H1 (cell line): ENCODE data around the gene WDR7. TPM values are rescaled to one million over a fixed set of nuclear protein-coding genes. Genes with fewer than 3 reads are reported as not detected.

ENCODE experiments used
- CTCF ChIA-PET: fragments of 300-600 bp; sonication (Branson Sonifier 250); formaldehyde crosslinking; loops from one replicate; lab custom pipeline; 2021; ENCODE audit not compliant: partially characterized antibody; lab: Charles Lee
- POLR2A ChIA-PET: fragments of 300-600 bp; sonication (Branson Sonifier 250); formaldehyde crosslinking; loops from one replicate; lab custom pipeline; 2021; ENCODE audit warnings: inconsistent platforms; ENCODE audit not compliant: partially characterized antibody; lab: Charles Lee
- DNase-seq, 2 experiments: peaks; one replicate each; pipeline versions ENCODE4 v3.0.0 to v3.0.0-alpha.2; 2010 to 2022; ENCODE audit warnings: low spot score in 2 of 2, low read depth in 1 of 2, mixed read lengths in 1 of 2
- FAIRE-seq: peaks from 2 replicates; lab custom pipeline; 2011; peaks lifted over from hg19 to GRCh38; lab: Jason Lieb, UNC
- H2AFZ ChIP-seq: 2 replicates; pipeline ENCODE4 v1.8.1; 2012; ENCODE audit warnings: low read length, inconsistent platforms
- H2AK5ac ChIP-seq: 2 replicates; pipeline ENCODE4 v1.6.1; 2013; ENCODE audit warnings: low read depth, low read length
- H2BK120ac ChIP-seq: replicated peaks from 2 replicates; pipeline ENCODE3; 2013; ENCODE audit warnings: low read depth, low read length, inconsistent platforms
- H2BK12ac ChIP-seq: 2 replicates; pipeline ENCODE4 v1.6.1; 2013; ENCODE audit warnings: low read depth, low read length
- H2BK15ac ChIP-seq: 2 replicates; pipeline ENCODE4 v1.6.1; 2013; ENCODE audit warnings: low read length
- H2BK20ac ChIP-seq: 2 replicates; pipeline ENCODE4 v1.6.1; 2013; ENCODE audit warnings: low read length
- H2BK5ac ChIP-seq: 2 replicates; pipeline ENCODE4 v1.6.1; 2013; ENCODE audit warnings: low read depth, low read length
- H3K14ac ChIP-seq: 2 replicates; pipeline ENCODE4 v1.6.1; 2013; ENCODE audit warnings: inconsistent platforms; ENCODE audit not compliant: insufficient read length
- H3K18ac ChIP-seq: 2 replicates; pipeline ENCODE4 v1.6.1; 2013; ENCODE audit warnings: low read length; ENCODE audit errors: extremely low read depth
- H3K23ac ChIP-seq: 2 replicates; pipeline ENCODE4 v1.6.1; 2013; ENCODE audit warnings: inconsistent platforms; ENCODE audit not compliant: insufficient read length
- H3K23me2 ChIP-seq: 2 replicates; pipeline ENCODE4 v1.6.1; 2013; ENCODE audit warnings: low read depth, low read length
- H3K27ac ChIP-seq: 2 replicates; pipeline ENCODE4 v1.6.1; 2011; ENCODE audit warnings: low read depth, low read length, inconsistent platforms
- H3K27me3 ChIP-seq, 4 experiments: replicated peaks in 1 of 4; 1 replicate in 1 of 4; 2 replicates in 3 of 4; pipeline versions ENCODE4 v1.6.1 to v1.8.1; 2011 to 2013; ENCODE audit warnings: low read length in 3 of 4, mild to moderate bottlenecking in 3 of 4, inconsistent platforms in 2 of 4, mixed read lengths in 2 of 4, moderate library complexity in 1 of 4; ENCODE audit not compliant: control insufficient read depth in 3 of 4, insufficient read depth in 3 of 4; ENCODE audit errors: extremely low read depth in 1 of 4
- H3K36me3 ChIP-seq, 4 experiments: 2 replicates each; pipeline versions ENCODE4 v1.6.1 to v1.8.1; 2011 to 2013; ENCODE audit warnings: mild to moderate bottlenecking in 4 of 4, low read length in 3 of 4, moderate library complexity in 2 of 4, control low read depth in 1 of 4, inconsistent platforms in 1 of 4; ENCODE audit not compliant: insufficient read depth in 4 of 4, control insufficient read depth in 2 of 4
- H3K4ac ChIP-seq: replicated peaks from 2 replicates; pipeline ENCODE3; 2013; ENCODE audit warnings: low read length, low read depth, mixed read lengths, inconsistent platforms; ENCODE audit not compliant: insufficient read length
- H3K4me1 ChIP-seq, 4 experiments: replicated peaks in 1 of 4; 1 replicate in 1 of 4; 2 replicates in 3 of 4; pipeline versions ENCODE4 v1.6.1 to v1.8.1; 2011 to 2013; ENCODE audit warnings: low read length in 3 of 4, inconsistent platforms in 2 of 4, mixed read lengths in 1 of 4; ENCODE audit not compliant: insufficient read depth in 4 of 4, control insufficient read depth in 3 of 4
- H3K4me2 ChIP-seq, 2 experiments: 2 replicates each; pipeline versions ENCODE4 v1.6.1 to v1.8.1; 2011 to 2013; ENCODE audit warnings: low read depth in 2 of 2, low read length in 2 of 2, control low read depth in 1 of 2, inconsistent platforms in 1 of 2, mild to moderate bottlenecking in 1 of 2; ENCODE audit not compliant: insufficient read depth in 1 of 2
- H3K4me3 ChIP-seq, 4 experiments: fragments of 200-600, 300-600 bp in 1 of 4; sonication (generic), shearing (Covaris generic), sonication (Bioruptor Twin) in 1 of 4; 2 replicates each; pipeline versions ENCODE4 v1.5.1 to v1.8.1; 2011 to 2016; ENCODE audit warnings: low read length in 4 of 4, low read depth in 3 of 4, control low read depth in 2 of 4, inconsistent platforms in 2 of 4, mild to moderate bottlenecking in 2 of 4, mixed read lengths in 1 of 4, moderate library complexity in 1 of 4; ENCODE audit not compliant: insufficient read depth in 2 of 4; ENCODE audit errors: extremely low read depth in 1 of 4
- H3K56ac ChIP-seq: replicated peaks from 2 replicates; pipeline ENCODE3; 2013; ENCODE audit warnings: low read depth, mild to moderate bottlenecking, mixed read lengths, low read length, inconsistent platforms; ENCODE audit not compliant: insufficient read length
- H3K79me1 ChIP-seq: 2 replicates; pipeline ENCODE4 v1.6.1; 2013; ENCODE audit warnings: low read depth, low read length, control low read depth
- H3K79me2 ChIP-seq, 2 experiments: 2 replicates each; pipeline versions ENCODE4 v1.6.1 to v1.8.1; 2012 to 2013; ENCODE audit warnings: low read length in 2 of 2, mild to moderate bottlenecking in 2 of 2, inconsistent platforms in 1 of 2; ENCODE audit not compliant: insufficient read depth in 2 of 2, control insufficient read depth in 1 of 2
- H3K9ac ChIP-seq, 4 experiments: replicated peaks in 1 of 4; 1 replicate in 1 of 4; 2 replicates in 3 of 4; pipeline versions ENCODE4 v1.6.1 to v1.8.1; 2011 to 2013; ENCODE audit warnings: low read depth in 3 of 4, low read length in 3 of 4, control low read depth in 2 of 4, mild to moderate bottlenecking in 2 of 4, moderate library complexity in 2 of 4, inconsistent platforms in 1 of 4; ENCODE audit errors: extremely low read depth in 1 of 4
- H3K9me3 ChIP-seq, 2 experiments: 2 replicates each; pipeline versions ENCODE4 v1.6.1 to v1.8.1; 2012 to 2013; ENCODE audit warnings: mild to moderate bottlenecking in 2 of 2, moderate library complexity in 2 of 2, control low read depth in 1 of 2, inconsistent platforms in 1 of 2, low read depth in 1 of 2, low read length in 1 of 2, mixed read lengths in 1 of 2; ENCODE audit not compliant: insufficient read depth in 2 of 2
- H4K20me1 ChIP-seq, 2 experiments: replicated peaks in 1 of 2; 2 replicates each; pipeline versions ENCODE3 to v1.8.1; 2011 to 2013; ENCODE audit warnings: inconsistent platforms in 2 of 2, low read length in 2 of 2, mild to moderate bottlenecking in 1 of 2; ENCODE audit not compliant: insufficient read depth in 2 of 2, control insufficient read depth in 1 of 2
- H4K5ac ChIP-seq: 2 replicates; pipeline ENCODE4 v1.6.1; 2013; ENCODE audit warnings: low read length, low read depth, mixed read lengths, inconsistent platforms; ENCODE audit not compliant: insufficient read length
- H4K8ac ChIP-seq: 2 replicates; pipeline ENCODE4 v1.8.0; 2013; ENCODE audit warnings: mild to moderate bottlenecking, moderate library complexity, low read length, inconsistent platforms; ENCODE audit not compliant: insufficient read depth; ENCODE audit errors: extremely low read depth
- H4K91ac ChIP-seq: replicated peaks from 2 replicates; pipeline ENCODE3; 2013; ENCODE audit warnings: low read length, mixed read lengths, inconsistent platforms; ENCODE audit not compliant: insufficient read length
- NANOG ChIP-seq: IDR thresholded peaks from 2 replicates; pipeline ENCODE4 v1.6.1; 2011; ENCODE audit warnings: low read length, low read depth, mild to moderate bottlenecking, inconsistent platforms; ENCODE audit not compliant: insufficient read depth, poor library complexity, severe bottlenecking
- whole genome bisulfite sequencing, 2 experiments: shearing (Covaris generic) in 1 of 2; methylation state at CpG; one replicate each; pipeline versions ENCODE4 v1.1.6 to v1.1.7; 2013 to 2015; ENCODE audit warnings: low lambda C conversion rate in 2 of 2, mixed read lengths in 2 of 2, inconsistent platforms in 1 of 2, low coverage in 1 of 2, missing lambda C conversion rate in 1 of 2; ENCODE audit not compliant: insufficient replicate concordance in 2 of 2, insufficient coverage in 1 of 2, insufficient read length in 1 of 2; ENCODE audit errors: extremely low coverage in 1 of 2, missing lambda C conversion rate in 1 of 2; 5-methylcytosine and 5-hydroxymethylcytosine counted together
- polyA plus RNA-seq, 7 experiments: library from polyadenylated mRNA; depleted of rRNA in 3 of 7; stranded (reverse) in 5 of 7; unstranded in 2 of 7; fragments of >200 nt in 5 of 7; fragments of 200-250 nt in 2 of 7; gene quantifications; 1 replicate in 5 of 7; 2 replicates in 1 of 7; 4 replicates in 1 of 7; pipeline versions ENCODE4 v1.2.1 to v1.2.3, GENCODE V29; 2011 to 2013; ENCODE audit warnings: missing spikeins in 2 of 7, mixed read lengths in 2 of 7
- total RNA-seq: library from RNA; stranded (reverse); fragmentation: NEBNext Ultra II Directional; extraction: Animal tissue kit (Norgen Biotek cat#: 25700); gene quantifications from 2 replicates; pipeline ENCODE4 v1.2.1, GENCODE V29; 2021

WDR7 gene
- total and polyA plus RNA-seq, 2 of the 8 experiments (the other 6 are each of a cell fraction or from before 2014, with no cell fraction given), result 5.5 to 15.2 TPM

DNA sequence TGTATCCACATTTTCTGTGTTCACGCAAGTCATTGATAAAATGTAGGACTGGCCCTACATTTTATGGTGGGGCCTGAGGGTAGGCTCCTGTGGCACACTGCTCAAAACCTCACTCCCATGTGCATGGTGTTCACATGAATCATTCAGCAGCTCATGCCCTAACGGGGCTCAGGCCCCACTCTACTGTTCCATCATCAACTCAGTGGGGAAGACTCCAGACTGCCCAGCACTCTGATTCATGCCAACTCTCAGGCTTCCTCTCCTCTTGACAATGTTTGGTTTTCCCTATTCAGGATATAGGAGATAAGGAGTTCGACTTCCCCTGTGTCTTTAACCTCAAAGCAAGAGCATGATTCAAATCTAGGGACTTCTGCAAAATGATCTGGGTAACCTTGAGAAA, 403.7 kb downstream of the WDR7 start:
- Histone ChIP-seq H3K79me2 (no peaks in the 10 kb centered on the region), H3K18ac (no peak overlapping the region), H2BK5ac (no peak overlapping the region), H3K23ac (no peak overlapping the region), H3K9ac (no peak overlapping the region), H3K23me2 (no peaks in the 10 kb centered on the region), H3K27me3 (no peaks in the 10 kb centered on the region), H3K4me1 (0 out of 7 replicates have a peak, but pooled peaks cover 0 to 2% (median 0%) of the 10 kb centered on the region in 4 experiments), H2AK5ac (no peak overlapping the region), H3K36me3 (no peaks in the 10 kb centered on the region), H3K79me1 (no peaks in the 10 kb centered on the region), H4K8ac (no peak overlapping the region), H2AFZ (no peak overlapping the region), H2BK20ac (no peak overlapping the region), H4K91ac (no peak overlapping the region), H3K4ac (no peak overlapping the region), H4K20me1 (no peaks in the 10 kb centered on the region), H3K56ac (no peak overlapping the region), H3K9me3 (peaks cover 0 to 2% of the 10 kb centered on the region in 2 experiments; a peak in 1 of 4 replicates), H3K27ac (no peak overlapping the region), H3K14ac (no peak overlapping the region), H4K5ac (no peak overlapping the region), H2BK15ac (no peak overlapping the region), H2BK120ac (no peak overlapping the region), H2BK12ac (no peak overlapping the region), H3K4me3 (no peak overlapping the region), H3K4me2 (no peak overlapping the region)
- ChIA-PET CTCF (no interaction called here), POLR2A (no interaction called here)
- 95% methylated on average over 3 of the region's 3 CpGs; no CpG with 5 or more reads in 1 of the 2 experiments for WGBS, 2 experiments
- FAIRE-seq (no peak), DNase-seq (no peak)
- TF ChIP-seq NANOG, result no peak
